Common myeloid progenitor, CD34-positive (primary cell): ENCODE data around the gene ZFYVE26.

Experiments used
- CTCF ChIA-PET: fragments of 350-600 bp; sonication (Branson Sonifier 250); formaldehyde crosslinking; loops from one replicate; lab custom pipeline; 2021; ENCODE audit warnings: antibody characterized with exemption; lab: Charles Lee
- POLR2A ChIA-PET: fragments of 350-600 bp; sonication (Branson Sonifier 250); formaldehyde crosslinking; loops from one replicate; lab custom pipeline; 2021; ENCODE audit warnings: antibody characterized with exemption; lab: Charles Lee
- DNase-seq, 3 donors: peaks; one replicate each; pipeline versions ENCODE4 v3.0.0 to v3.0.0-alpha.2; 2013
- H3K27ac ChIP-seq, 2 experiments: 1 replicate in 1 of 2; 2 replicates in 1 of 2; pipeline ENCODE4 v1.7.0; 2013; ENCODE audit warnings: inconsistent platforms in 2 of 2, low read length in 2 of 2, mild to moderate bottlenecking in 2 of 2, low read depth in 1 of 2, moderate library complexity in 1 of 2; ENCODE audit not compliant: severe bottlenecking in 2 of 2, insufficient read depth in 1 of 2, poor library complexity in 1 of 2
- H3K27me3 ChIP-seq, 5 experiments: replicated peaks in 2 of 5; 1 replicate in 3 of 5; 2 replicates in 2 of 5; pipeline versions ENCODE4 v1.6.1 to v1.7.0; 2013; ENCODE audit warnings: low read length in 4 of 5, mild to moderate bottlenecking in 2 of 5, moderate library complexity in 2 of 5, inconsistent platforms in 1 of 5; ENCODE audit not compliant: insufficient read depth in 5 of 5, control insufficient read depth in 4 of 5
- H3K36me3 ChIP-seq, 4 experiments: 1 replicate in 2 of 4; 2 replicates in 2 of 4; pipeline versions ENCODE4 v1.6.1 to v1.7.0; 2013; ENCODE audit warnings: low read length in 3 of 4, control low read depth in 1 of 4, mild to moderate bottlenecking in 1 of 4; ENCODE audit not compliant: control insufficient read depth in 4 of 4, insufficient read depth in 4 of 4
- H3K4me1 ChIP-seq, 4 experiments: 1 replicate in 3 of 4; 2 replicates in 1 of 4; pipeline versions ENCODE4 v1.6.1 to v1.7.1; 2013; ENCODE audit warnings: low read length in 3 of 4, mild to moderate bottlenecking in 3 of 4, control low read depth in 1 of 4, inconsistent platforms in 1 of 4, moderate library complexity in 1 of 4; ENCODE audit not compliant: control insufficient read depth in 4 of 4, insufficient read depth in 4 of 4; ENCODE audit errors: control extremely low read depth in 1 of 4
- H3K4me3 ChIP-seq, 7 experiments: 1 replicate in 4 of 7; 2 replicates in 3 of 7; pipeline versions ENCODE4 v1.5.1 to v1.7.0; 2013; ENCODE audit warnings: mild to moderate bottlenecking in 7 of 7, low read length in 6 of 7, moderate library complexity in 6 of 7, inconsistent platforms in 2 of 7, low read depth in 2 of 7, control low read depth in 1 of 7; ENCODE audit not compliant: insufficient read depth in 4 of 7, control insufficient read depth in 1 of 7; ENCODE audit errors: extremely low read depth in 1 of 7
- H3K9me3 ChIP-seq, 5 experiments: 1 replicate in 4 of 5; 2 replicates in 1 of 5; pipeline versions ENCODE4 v1.6.1 to v1.7.1; 2013; ENCODE audit warnings: low read length in 4 of 5, mild to moderate bottlenecking in 2 of 5, inconsistent platforms in 1 of 5, low read depth in 1 of 5, moderate library complexity in 1 of 5; ENCODE audit not compliant: control insufficient read depth in 4 of 5, insufficient read depth in 2 of 5; ENCODE audit errors: control extremely low read depth in 1 of 5
- WGBS: methylation state at CpG from one replicate; pipeline ENCODE4 v1.1.5; 2013; ENCODE audit not compliant: insufficient coverage; 5-methylcytosine and 5-hydroxymethylcytosine counted together

Gene ZFYVE26

DNA sequence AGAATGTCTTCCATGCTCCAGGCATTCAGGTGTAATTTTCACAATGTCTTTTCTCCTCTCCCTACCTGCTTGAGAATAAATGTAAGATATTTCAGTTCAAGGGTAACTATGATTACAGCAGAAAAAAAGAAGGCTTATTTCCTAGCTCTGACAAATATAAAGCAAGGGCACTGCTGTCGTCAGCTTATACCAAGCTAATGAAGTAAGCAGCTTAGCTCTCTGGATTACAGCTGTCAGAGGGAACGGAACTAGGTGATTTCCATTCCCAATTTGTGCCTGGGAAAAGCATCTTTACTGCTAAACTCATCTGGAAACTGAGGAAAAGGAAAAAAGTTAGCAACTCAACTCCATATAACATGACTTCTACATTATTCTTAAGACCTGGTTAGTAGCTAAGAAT is 56.5 kb downstream of the ZFYVE26 start:
- H3K27me3 ChIP-seq: no peaks in the 10 kb centered on the region
- no peak for DNase-seq
- 90% methylated on average over 2 of the region's 2 CpGs for WGBS
- CTCF ChIA-PET: no interaction called here
- H3K27ac ChIP-seq: no peak overlapping the region
- POLR2A ChIA-PET: interaction anchor here (0.6 kb wide), 1 partner anchor 45 kb away, joined by 3 read pairs; no protein-coding TSS in a partner anchor
- no peaks in the 10 kb centered on the region for H3K4me1 ChIP-seq
- H3K36me3 ChIP-seq: peaks cover 18 to 72% (median 45%) of the 10 kb centered on the region in 4 experiments
- H3K4me3 ChIP-seq: no peak overlapping the region
- no peaks in the 10 kb centered on the region for H3K9me3 ChIP-seq

DNA sequence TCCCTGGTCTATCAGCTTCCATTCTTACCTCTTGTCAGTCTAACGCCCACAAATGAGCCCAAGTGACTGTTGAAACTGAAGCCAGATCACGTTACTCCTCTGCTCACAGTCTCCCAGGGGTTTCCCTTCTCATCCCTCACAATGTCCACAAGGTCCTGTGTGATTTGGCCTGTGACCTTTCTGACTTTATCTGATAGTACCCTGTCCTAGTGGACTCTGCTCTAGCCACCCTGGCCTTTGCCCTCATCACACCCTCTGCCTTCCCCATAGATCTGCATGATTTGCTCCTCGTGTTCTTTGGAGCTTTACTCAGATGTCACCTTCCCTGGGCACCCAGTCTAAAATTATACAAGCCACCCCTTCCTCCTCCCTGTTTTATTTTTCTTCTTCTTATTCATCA is 59.2 kb downstream of the ZFYVE26 start:
- 96% methylated on average over 3 of the region's 3 CpGs for WGBS
- ChIA-PET CTCF (no interaction called here), POLR2A (no interaction called here)
- no peak overlapping the region for H3K27ac ChIP-seq
- no peaks in the 10 kb centered on the region for H3K4me1 ChIP-seq
- H3K36me3 ChIP-seq: peaks cover 28 to 70% (median 55%) of the 10 kb centered on the region in 4 experiments
- no peaks in the 10 kb centered on the region for H3K9me3 ChIP-seq
- H3K4me3 ChIP-seq: no peak overlapping the region
- DNase-seq: no peak
- H3K27me3 ChIP-seq: no peaks in the 10 kb centered on the region

DNA sequence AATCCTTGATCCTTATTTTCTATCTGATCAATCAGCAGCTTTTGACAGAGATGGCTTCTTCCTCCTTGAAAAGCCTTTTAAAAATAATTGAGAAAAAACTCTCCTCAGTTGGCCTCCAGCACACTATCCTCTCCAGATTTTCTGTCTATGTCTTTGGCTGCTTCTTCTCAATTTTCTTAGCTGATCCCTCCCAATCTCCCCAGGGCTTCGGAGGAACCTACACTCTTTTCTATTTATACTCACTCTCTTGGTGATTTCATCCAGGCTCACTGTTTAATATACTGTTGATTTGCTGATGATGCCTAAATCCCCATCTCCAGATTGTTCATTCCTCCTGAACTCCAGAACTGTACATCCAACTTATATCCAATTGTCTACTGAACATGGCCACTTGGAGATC is 59.9 kb downstream of the ZFYVE26 start:
- H3K36me3 ChIP-seq: peaks cover 30 to 72% (median 57%) of the 10 kb centered on the region in 4 experiments
- no peaks in the 10 kb centered on the region for H3K9me3 ChIP-seq
- no peak overlapping the region for H3K4me3 ChIP-seq
- no peaks in the 10 kb centered on the region for H3K27me3 ChIP-seq
- ChIA-PET CTCF (interaction anchor here (0.6 kb wide), 1 partner anchor 21 kb away, joined by 3 read pairs; no protein-coding TSS in a partner anchor), POLR2A (no interaction called here)
- no peak overlapping the region for H3K27ac ChIP-seq
- no peaks in the 10 kb centered on the region for H3K4me1 ChIP-seq
- WGBS: no CpG with 5 or more reads among the region's 1 CpG
- DNase-seq: no peak

DNA sequence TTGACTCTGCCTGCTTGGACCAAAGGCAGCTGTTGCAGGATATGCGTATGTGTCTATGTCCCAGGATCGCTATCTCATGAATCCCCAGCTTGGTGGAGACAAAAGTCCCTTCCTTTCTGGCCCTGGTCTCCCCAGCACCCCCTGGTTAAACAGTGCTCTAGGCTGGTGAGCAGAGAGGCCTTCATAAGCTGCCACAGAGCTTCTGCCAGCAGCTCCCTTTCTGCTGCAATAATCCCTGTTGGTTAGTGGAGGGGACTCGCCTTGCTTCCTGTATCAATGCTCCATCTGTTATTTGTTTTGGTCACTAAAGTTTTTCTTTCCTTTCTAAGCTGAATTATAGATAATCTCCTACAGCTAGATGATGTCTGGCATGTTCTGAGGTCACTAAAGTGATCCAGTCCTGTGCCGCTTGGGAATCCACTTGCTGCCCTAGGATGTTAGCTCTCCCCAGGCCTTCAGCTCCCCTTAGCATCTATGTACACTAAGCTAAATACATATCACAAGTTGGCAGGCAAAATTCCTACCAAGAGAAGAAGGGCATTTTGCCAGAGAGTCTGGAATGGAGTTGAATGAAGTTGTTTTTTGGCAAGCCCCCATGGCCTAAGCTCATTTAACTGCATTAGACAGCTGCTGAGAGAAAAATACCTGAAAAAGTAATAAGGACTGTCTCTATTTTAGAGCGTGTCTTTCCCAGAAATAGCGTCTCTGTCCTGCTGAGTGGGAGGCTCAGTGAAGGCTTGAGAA is 66.9 kb downstream of the ZFYVE26 start:
- WGBS: 99% methylated on average over 6 of the region's 6 CpGs
- no peaks in the 10 kb centered on the region for H3K27me3 ChIP-seq
- no peaks in the 10 kb centered on the region for H3K9me3 ChIP-seq
- DNase-seq: no peak
- no peak overlapping the region for H3K4me3 ChIP-seq
- H3K36me3 ChIP-seq: peaks cover 28 to 78% (median 62%) of the 10 kb centered on the region in 4 experiments
- no peaks in the 10 kb centered on the region for H3K4me1 ChIP-seq
- CTCF ChIA-PET: interaction anchor here (0.6 kb wide), 1 partner anchor 17 kb away, joined by 3 read pairs; no protein-coding TSS in a partner anchor
- H3K27ac ChIP-seq: no peak overlapping the region
- POLR2A ChIA-PET: no interaction called here

DNA sequence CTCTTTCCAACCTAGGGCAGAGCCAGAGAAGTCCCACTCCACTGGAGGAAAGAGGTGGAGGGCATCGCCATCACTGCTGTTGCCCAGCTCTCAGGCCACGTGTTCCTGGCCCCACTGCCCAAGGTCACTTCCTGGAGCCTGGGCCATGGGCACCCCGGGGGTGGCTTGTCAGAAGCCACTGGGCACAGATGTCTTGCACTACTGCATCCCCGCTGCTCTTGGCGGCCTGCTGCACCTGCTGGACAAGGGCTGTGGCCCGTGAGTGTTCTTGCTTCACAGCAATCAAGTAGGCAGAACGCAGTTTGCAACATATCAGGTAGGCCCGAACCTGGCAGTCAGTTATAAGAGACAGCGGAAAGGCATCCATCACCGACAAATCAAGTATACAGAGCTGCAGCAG is 68.1 kb downstream of the ZFYVE26 start:
- ChIA-PET CTCF (interaction anchor here (1.5 kb wide), 1 partner anchor 20 kb away, joined by 3 read pairs; no protein-coding TSS in a partner anchor), POLR2A (no interaction called here)
- Histone ChIP-seq H3K9me3 (no peaks in the 10 kb centered on the region), H3K36me3 (peaks cover 27 to 67% (median 52%) of the 10 kb centered on the region in 4 experiments), H3K4me3 (no peak overlapping the region), H3K4me1 (no peaks in the 10 kb centered on the region), H3K27ac (no peak overlapping the region), H3K27me3 (no peaks in the 10 kb centered on the region)
- whole genome bisulfite sequencing: over 99% methylated on average over 9 of the region's 10 CpGs
- DNase-seq: no peak

DNA sequence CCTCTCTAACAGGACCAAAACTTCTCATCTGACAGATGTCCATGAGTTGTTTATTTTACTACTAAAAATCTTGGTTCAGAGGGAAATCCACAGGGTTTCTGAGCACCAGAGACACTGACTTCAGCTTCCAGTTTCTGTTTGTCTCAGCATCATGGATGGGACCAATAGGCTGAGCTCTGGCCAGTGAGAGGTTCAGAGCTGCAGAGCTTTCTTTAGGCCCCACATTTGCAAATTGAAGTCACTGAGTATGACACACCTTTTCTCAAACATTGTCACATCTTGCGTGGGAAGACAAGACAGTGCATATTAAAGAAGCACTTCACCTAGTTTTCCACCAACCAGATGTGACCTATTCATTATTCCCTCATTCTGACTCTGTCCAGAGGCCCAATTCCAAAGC is 69.5 kb downstream of the ZFYVE26 start:
- Histone ChIP-seq H3K27ac (no peak overlapping the region), H3K4me3 (no peak overlapping the region), H3K36me3 (peaks cover 17 to 53% (median 40%) of the 10 kb centered on the region in 4 experiments), H3K4me1 (no peaks in the 10 kb centered on the region), H3K9me3 (no peaks in the 10 kb centered on the region), H3K27me3 (no peaks in the 10 kb centered on the region)
- ChIA-PET CTCF (interaction anchor here (1.5 kb wide), 1 partner anchor 19 kb away, joined by 3 read pairs; no protein-coding TSS in a partner anchor), POLR2A (no interaction called here)
- 100% methylated on average over 1 of the region's 1 CpG for WGBS
- no peak for DNase-seq

DNA sequence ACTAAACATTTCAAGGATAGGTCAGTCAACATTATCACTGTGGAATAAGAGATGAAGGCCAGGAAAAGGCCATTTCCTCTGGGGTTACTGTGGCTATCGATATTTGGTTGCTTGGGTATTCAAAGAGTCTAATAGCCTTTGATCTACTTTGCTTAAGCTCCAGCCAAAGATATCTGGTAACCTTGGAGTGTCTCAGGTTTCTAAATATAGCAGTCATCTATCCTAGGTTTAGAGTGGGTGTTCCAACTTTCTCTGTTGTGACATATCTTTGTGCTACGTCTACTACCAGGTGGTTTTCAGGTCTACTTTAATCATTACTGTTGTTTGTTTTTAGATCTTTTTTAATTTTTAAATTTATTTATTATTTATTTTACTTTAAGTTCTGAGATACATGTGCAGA is 72.3 kb downstream of the ZFYVE26 start:
- Histone ChIP-seq H3K4me1 (no peaks in the 10 kb centered on the region), H3K4me3 (no peak overlapping the region), H3K27ac (no peak overlapping the region), H3K27me3 (no peaks in the 10 kb centered on the region), H3K9me3 (no peaks in the 10 kb centered on the region), H3K36me3 (peaks cover 1 to 25% (median 20%) of the 10 kb centered on the region in 4 experiments)
- ChIA-PET CTCF (no interaction called here), POLR2A (no interaction called here)
- DNase-seq: no peak
- 82% methylated on average over 1 of the region's 2 CpGs for WGBS
